ENCODE results near the gene EIF5A2.

Gene EIF5A2

GRCh38 chr3:170839518-170840100 is 68.8 kb downstream of the EIF5A2 start:
- Histone ChIP-seq H3K9me3 (replicated peaks; ENCODE audit: insufficient read depth, low read length) (no peaks in the 10 kb centered on the region), H3K9me2 (replicated peaks; ENCODE audit: insufficient read depth, low read length) (no peaks in the 10 kb centered on the region), H3F3A (ENCODE audit: insufficient read depth, low read length) (no peaks in the 10 kb centered on the region), H3K27me3 (replicated peaks; ENCODE audit: insufficient read depth, low read length) (no peaks in the 10 kb centered on the region), H3K27ac (ENCODE audit: low read length) (no peak overlapping the region), H2AFZ (ENCODE audit: low read length) (no peak overlapping the region), H3K4me2 (ENCODE audit: low read depth, low read length) (no peak overlapping the region), H4K20me1 (ENCODE audit: insufficient read depth, low read length) (no peaks in the 10 kb centered on the region), H3K4me3 (ENCODE audit: low read length) (no peak overlapping the region), H3K4me1 (ENCODE audit: low read length) (no peaks in the 10 kb centered on the region), H3K9ac (ENCODE audit: low read length) (no peak overlapping the region), H3K79me2 (ENCODE audit: low read length) (no peaks in the 10 kb centered on the region), H3K36me3 (replicated peaks; ENCODE audit: insufficient read depth, low read length) (no peaks in the 10 kb centered on the region)
- TF ChIP-seq EZH2 (optimal IDR thresholded peaks at IDR 0.05; ENCODE audit: low read depth, low read length): no peak
- TF ChIP-seq EZH2phosphoT487 (IDR thresholded peaks at IDR 0.05; ENCODE audit: low read length): no peak
- no peak for TF ChIP-seq CTCF (IDR thresholded peaks at IDR 0.05; ENCODE audit: low read length)
- no peak for DNase-seq
